GM15510 (cell line): ENCODE results near the gene GCK.

Source experiments
- POLR2A ChIP-seq: IDR thresholded peaks from 3 replicates; pipeline ENCODE4 v1.6.1; 2011; ENCODE audit warnings: borderline replicate concordance; ENCODE audit not compliant: insufficient read length; ENCODE audit errors: extremely low read depth

The GCK gene

GRCh38 chr7:44158096-44158872, 31.0 kb downstream of the GCK start:
- TF ChIP-seq POLR2A = no peak

DNA sequence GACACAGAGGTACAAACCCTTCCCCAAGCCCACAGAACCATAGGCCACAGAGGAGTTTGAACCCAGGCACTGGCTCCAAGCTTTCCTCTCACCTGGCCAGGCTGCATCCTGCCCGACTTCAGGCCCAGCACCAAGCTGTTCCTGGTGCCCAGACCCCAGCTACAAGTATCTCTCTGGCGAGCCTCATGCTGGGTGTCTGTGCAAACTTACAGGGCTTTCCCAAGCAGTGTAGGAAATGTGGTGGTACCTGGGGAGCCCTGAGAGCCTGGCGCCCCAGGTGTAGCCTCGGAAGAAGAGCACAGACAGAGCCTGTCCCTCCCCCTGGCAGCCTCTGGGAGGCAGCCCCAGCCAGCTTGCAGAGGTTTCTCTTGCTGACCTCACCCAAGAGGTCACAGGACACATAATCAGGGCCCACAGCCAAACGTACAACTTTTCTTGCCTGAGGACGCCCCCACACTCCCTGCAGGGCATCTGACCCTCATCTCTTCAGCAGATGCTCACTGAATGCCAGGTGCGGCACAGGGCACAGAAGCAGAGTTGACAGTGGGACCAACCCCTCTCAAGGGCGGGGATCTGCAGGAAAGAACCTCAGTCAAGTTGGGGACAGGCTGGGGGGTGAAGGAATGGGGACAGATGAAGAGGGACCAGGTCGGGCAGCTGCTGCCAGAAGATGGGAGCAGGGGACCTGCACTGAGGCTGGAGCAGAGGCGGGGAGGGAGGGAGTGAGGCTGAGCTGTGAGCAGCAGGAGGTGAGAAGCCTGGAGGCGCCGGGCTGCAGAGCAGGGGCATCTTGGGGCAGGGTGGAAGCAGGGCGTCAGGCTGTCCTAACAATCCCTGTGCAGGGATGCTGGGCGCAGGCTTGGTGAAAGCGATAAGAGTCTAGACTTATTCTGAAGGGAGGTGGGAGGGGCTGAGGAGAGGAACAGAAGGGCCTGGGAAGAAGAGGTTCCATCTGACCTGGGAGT, 31.8 kb downstream of the GCK start:
- TF ChIP-seq POLR2A = no peak

GRCh38 chr7:44156453-44157010, 32.7 kb downstream of the GCK start:
- no peak for TF ChIP-seq POLR2A

GRCh38 chr7:44155191-44156185, 33.8 kb downstream of the GCK start:
- no peak for TF ChIP-seq POLR2A

GRCh38 chr7:44154703-44155102, 34.5 kb downstream of the GCK start:
- no peak for TF ChIP-seq POLR2A

DNA sequence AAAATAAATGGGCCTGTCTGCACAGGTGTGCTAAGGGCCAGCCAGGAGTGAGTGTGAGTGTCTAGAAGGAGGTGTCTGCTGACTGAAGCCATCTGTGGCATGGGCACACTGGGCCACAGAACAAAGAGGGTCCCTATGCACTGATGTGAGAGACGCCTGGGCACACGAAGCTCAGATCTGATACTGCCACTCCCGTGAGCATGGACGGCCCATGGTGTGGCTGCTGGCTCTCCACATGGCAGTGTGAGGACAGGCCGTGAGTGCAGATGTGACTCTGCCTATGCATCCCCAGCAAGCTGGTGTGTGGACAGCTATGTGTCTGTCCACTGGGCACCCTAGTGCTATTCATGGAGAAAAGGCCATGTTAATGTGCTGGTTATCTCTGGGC, 35.3 kb downstream of the GCK start:
- no peak for TF ChIP-seq POLR2A

DNA sequence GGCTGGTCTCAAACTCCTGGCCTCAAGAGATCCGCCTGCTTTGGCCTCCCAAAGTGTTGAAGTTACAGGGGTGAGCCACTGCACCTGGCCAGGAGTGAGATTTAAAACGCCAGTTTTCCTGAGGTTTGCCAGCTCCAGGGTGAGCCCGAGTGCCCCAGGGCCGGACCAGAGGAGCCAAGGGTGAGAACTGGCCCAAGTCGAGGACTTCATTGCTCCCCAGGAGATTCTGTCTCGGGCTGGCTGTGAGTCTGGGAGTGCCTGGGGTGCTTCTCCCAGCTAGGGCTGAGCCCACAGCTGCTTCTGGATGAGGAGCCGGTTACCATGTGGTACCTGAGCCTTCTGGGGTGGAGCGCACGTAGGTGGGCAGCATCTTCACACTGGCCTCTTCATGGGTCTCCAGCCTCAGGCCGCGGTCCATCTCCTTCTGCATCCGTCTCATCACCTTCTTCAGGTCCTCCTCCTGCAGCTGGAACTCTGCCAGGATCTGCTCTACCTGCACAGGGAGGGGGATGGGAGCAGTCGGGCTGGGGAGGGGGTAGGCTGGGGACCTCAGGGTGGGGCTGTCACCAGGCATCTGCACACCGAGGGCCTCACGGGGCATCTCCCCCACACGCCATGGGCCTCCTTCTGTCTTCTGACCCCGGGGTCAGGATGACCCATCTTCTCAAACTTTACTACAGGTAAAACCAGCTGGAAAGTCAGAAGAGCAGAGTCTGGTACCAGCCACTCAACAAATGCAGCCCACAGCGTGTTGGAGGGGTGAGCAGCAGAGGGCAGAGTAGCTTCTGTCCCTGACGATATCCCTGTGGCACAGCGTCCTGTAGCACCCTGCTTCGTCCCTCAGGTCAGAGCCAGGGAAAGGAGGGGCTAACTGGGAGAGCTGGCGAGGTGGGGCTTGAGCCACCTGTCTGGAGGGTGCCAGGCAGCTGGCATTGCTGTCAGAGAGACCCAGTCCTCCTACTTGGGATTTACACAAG, 36.0 kb downstream of the GCK start:
- no peak for TF ChIP-seq POLR2A

DNA sequence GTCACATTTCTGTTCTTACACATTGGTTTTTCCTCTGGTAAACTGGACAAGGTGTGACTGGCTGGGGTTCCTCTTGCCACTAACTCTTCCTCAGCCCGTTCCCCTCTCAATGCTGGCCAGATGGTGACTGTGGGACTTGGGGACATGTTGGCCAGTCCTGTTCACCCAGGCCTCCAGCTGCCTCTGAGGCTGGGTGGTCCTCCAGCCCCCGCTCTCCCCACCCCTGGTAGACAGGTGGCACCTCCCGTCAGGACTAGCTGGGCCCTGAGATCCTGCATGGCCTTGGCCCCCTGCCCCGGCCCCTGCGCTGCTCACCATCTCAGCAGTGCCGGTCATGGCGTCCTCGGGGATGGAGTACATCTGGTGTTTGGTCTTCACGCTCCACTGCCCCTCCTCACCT, 37.3 kb downstream of the GCK start:
- no peak for TF ChIP-seq POLR2A

GRCh38 chr7:44150966-44151941, 38.0 kb downstream of the GCK start:
- no peak for TF ChIP-seq POLR2A

DNA sequence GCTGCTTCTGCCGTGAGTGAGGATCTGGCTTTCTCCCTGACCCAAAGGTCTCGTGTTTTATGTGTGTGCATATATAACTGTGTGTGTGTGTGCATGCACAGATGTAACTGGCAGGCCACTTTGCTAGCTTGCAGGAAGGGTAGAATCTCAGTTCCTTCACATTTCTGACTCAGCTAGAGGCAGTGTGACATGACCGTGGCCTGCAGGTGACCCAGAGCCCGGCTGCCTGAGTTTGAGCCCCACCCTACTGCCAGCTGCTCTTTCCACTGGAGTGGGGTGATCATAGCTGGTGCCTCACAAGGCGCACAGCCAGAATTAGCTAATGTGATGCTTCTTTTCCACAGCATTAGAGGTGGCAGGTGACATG, 38.8 kb downstream of the GCK start:
- no peak for TF ChIP-seq POLR2A

GRCh38 chr7:44149571-44150465, 39.4 kb downstream of the GCK start:
- no peak for TF ChIP-seq POLR2A

DNA sequence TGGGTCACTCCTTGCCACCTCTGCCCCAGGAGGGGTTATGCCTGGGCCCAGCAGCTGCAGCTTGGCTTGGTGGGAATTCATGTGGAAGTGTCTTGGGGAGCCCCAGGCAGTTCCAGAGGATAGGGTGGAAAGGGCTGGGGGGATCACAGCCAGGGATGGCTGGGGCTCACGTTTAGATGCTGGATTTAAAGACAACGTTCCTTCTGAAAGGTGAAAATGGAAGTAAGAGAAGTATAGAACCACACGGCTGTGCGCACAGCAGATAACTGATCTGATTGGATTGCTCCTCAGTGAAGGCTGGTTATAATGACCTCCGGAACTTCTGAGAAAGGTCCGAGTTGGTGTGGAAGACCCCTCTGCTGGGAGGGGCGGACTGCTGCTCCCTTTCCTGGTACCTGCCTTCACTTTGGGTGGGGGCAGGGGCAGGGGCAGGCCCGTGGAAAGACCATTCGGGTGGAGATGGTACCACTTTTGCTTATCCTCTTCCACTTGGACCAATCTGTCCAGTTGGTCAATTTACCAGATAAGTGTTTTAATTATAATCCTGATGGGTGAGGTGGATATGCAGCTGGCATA, 40.2 kb downstream of the GCK start:
- no peak for TF ChIP-seq POLR2A
